HPDE6-E6E7 (cell line): ENCODE data around the gene TANC2.
"Not testable (repeated sequence)": the region's sequence is repeated elsewhere in the genome, so short reads cannot be mapped to it uniquely, and the experiment has no call there.

Source experiments
- DNase-seq: peaks from one replicate; pipeline ENCODE4 v3.0.0; 2011; ENCODE audit warnings: missing footprints; ENCODE audit errors: extremely low spot score

TANC2 gene

GRCh38 chr17:62964506-62964905 lies 1.5 kb upstream of the TANC2 start:
- no peak for DNase-seq

- DNase-seq = no peak
Measured at GRCh38 chr17:62965174-62965685, 805 bp upstream of the TANC2 start.

GRCh38 chr17:62966426-62967204 lies 580 bp downstream of the TANC2 start:
- DNase-seq = peak; percentile 32

GRCh38 chr17:62967205-62967529 lies 1.1 kb downstream of the TANC2 start:
- DNase-seq = no peak

GRCh38 chr17:62968445-62968923 lies 2.4 kb downstream of the TANC2 start:
- DNase-seq = peak; percentile 93

- DNase-seq = no peak
Measured at GRCh38 chr17:62970610-62971009, 4.6 kb downstream of the TANC2 start.

- DNase-seq = no peak
Measured at GRCh38 chr17:62971853-62972252, 5.8 kb downstream of the TANC2 start.

GRCh38 chr17:62974788-62975187 lies 8.8 kb downstream of the TANC2 start:
- DNase-seq = no peak

- DNase-seq = no peak
Measured at GRCh38 chr17:62975206-62975605, 9.2 kb downstream of the TANC2 start.

- DNase-seq = not testable (repeated sequence)
Measured at GRCh38 chr17:62976643-62977231, 10.7 kb downstream of the TANC2 start.

- DNase-seq = no peak
Measured at GRCh38 chr17:62980842-62981241, 14.8 kb downstream of the TANC2 start.

GRCh38 chr17:62981933-62982332 lies 15.9 kb downstream of the TANC2 start:
- no peak for DNase-seq

GRCh38 chr17:62984801-62985200 lies 18.8 kb downstream of the TANC2 start:
- no peak for DNase-seq

- no peak for DNase-seq
Measured at GRCh38 chr17:62986549-62986948, 20.5 kb downstream of the TANC2 start.

- no peak for DNase-seq
Measured at GRCh38 chr17:62987136-62987535, 21.1 kb downstream of the TANC2 start.

GRCh38 chr17:62989501-62989900 lies 23.5 kb downstream of the TANC2 start:
- DNase-seq = no peak

GRCh38 chr17:62994931-62995330 lies 28.9 kb downstream of the TANC2 start:
- DNase-seq = no peak

- DNase-seq = no peak
Measured at GRCh38 chr17:62995377-62995885, 29.4 kb downstream of the TANC2 start.

- no peak for DNase-seq
Measured at GRCh38 chr17:62996221-62996620, 30.2 kb downstream of the TANC2 start.

GRCh38 chr17:62998166-62998565 lies 32.1 kb downstream of the TANC2 start:
- DNase-seq = no peak

- DNase-seq = no peak
Measured at GRCh38 chr17:62998665-62999393, 32.8 kb downstream of the TANC2 start.

GRCh38 chr17:62999736-63000135 lies 33.7 kb downstream of the TANC2 start:
- DNase-seq = no peak
